Ovary (tissue), 9 donors: ENCODE data around the gene CEP128. TPM values are rescaled to one million over a fixed set of nuclear protein-coding genes. Genes with fewer than 3 reads are reported as not detected.

Experiments used
- DNase-seq, 5 donors: peaks; one replicate each; pipeline ENCODE4 v3.0.0-alpha.2; 2019 to 2020
- H3K27ac ChIP-seq, 2 donors: fragments of 200-600 bp; one replicate each; pipeline versions ENCODE4 v1.5.1 to v1.8.0; 2019 to 2022
- H3K27me3 ChIP-seq: fragments of 200-600 bp; one replicate; pipeline ENCODE4 v1.8.0; 2022
- H3K36me3 ChIP-seq: fragments of 200-600 bp; sonication (generic); one replicate; pipeline ENCODE4 v1.5.1; 2019
- H3K4me1 ChIP-seq: one replicate; pipeline ENCODE4 v1.8.1; 2013; ENCODE audit warnings: mild to moderate bottlenecking, moderate library complexity; ENCODE audit not compliant: insufficient read depth
- H3K4me3 ChIP-seq: fragments of 200-600 bp; sonication (generic); one replicate; pipeline ENCODE4 v1.5.1; 2017
- H3K9me3 ChIP-seq, 2 donors: fragments of 200-600 bp in 1 of 2; sonication (generic) in 1 of 2; one replicate each; pipeline versions ENCODE4 v1.5.1 to v1.8.1; 2013 to 2019; ENCODE audit warnings: mild to moderate bottlenecking in 1 of 2, moderate library complexity in 1 of 2
- CTCF ChIP-seq, 3 donors: fragments of 450-650 bp in 2 of 3; fragments of 200-600 bp in 1 of 3; IDR thresholded peaks; one replicate each; pipeline versions ENCODE4 v1.5.1 to v1.8.0; 2016 to 2022; ENCODE audit warnings: antibody characterized with exemption in 3 of 3, mild to moderate bottlenecking in 1 of 3
- EP300 ChIP-seq: sonication (generic); formaldehyde crosslinking; IDR thresholded peaks from one replicate; pipeline ENCODE4 v1.6.1; 2017; ENCODE audit warnings: antibody characterized with exemption
- POLR2A ChIP-seq: fragments of 450-650 bp; IDR thresholded peaks from one replicate; pipeline ENCODE4 v1.6.1; 2017; ENCODE audit warnings: antibody characterized with exemption, mild to moderate bottlenecking, moderate library complexity
- WGBS, 3 donors: extraction: QIAGEN DNeasy Blood & Tissue Kit in 1 of 3; methylation state at CpG; one replicate each; pipeline versions ENCODE4 v1.1.5 to v1.1.7; 2013 to 2017; 5-methylcytosine and 5-hydroxymethylcytosine counted together
- intact Hi-C, 4 donors: fragments of 100-400 bp; cut with DNase I; formaldehyde crosslinking; loops; one replicate each; pipeline versions ENCODE4 v1.11.0 to v1.15.1; 2022 to 2023
- polyA plus RNA-seq, 2 donors: library from polyadenylated mRNA; stranded (reverse); fragments of 200-250 nt in 1 of 2; fragments of 350-450 nt in 1 of 2; fragmentation: Illumina TruSeq in 1 of 2; extraction: RNeasy Lipid Tissue Mini Kit (QIAGEN cat#74804) in 1 of 2; gene quantifications; one replicate each; pipeline ENCODE4 v1.2.3, GENCODE V29; 2013 to 2014
- total RNA-seq, 7 donors: library from RNA; depleted of rRNA in 2 of 7; stranded (reverse); fragments of >200 nt in 2 of 7; fragmentation: NEBNext Ultra II Directional in 3 of 7; extraction: Animal tissue kit (Norgen Biotek cat#: 25700) in 3 of 7; gene quantifications; one replicate each; pipeline versions ENCODE4 v1.1.0 to v1.2.4, GENCODE V29; 2016 to 2023
- donor health status: DM: no; HTN: no; CAD: no; lungs with moderate emphysema.
- donor health status: DM: no; HTN: no; CAD: no.
- donor health status: Bipolar disorder and iron deficiency.
- donor health status: DM: yes; HTN: yes; CAD: no.
- donor health status: DM: no; HTN: no; CAD: no.
- donor health status: DM: yes; HTN: yes; CAD: no.

Gene CEP128
- total and polyA plus RNA-seq, 9 donors = 1.5 to 14.3 (median 6.4) TPM

DNA sequence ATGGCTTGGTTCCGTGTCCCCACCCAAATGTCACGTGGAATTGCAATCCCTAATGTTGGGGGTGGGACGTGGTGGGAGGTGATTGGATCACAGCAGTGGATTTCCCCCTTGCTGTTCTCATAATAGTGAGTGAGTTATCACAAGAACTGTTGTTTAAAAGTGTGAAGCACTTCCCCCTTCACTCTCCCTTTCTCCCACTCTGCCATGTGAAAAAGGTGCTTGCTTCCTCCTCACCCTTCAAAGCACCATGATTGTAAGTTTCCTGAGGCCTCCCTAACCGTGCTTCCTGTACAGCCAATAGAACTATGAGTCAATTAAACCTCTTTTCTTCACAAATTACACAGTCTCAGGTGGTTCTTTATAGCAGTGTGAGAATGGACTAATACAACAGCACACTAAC is 5.3 kb upstream of the CEP128 start:
- DNase-seq = no peak
- 61 to 78% (median 65%) methylated on average over 4 of the region's 4 CpGs for WGBS, 3 donors
- no peaks in the 10 kb centered on the region for H3K36me3 ChIP-seq
- H3K9me3 ChIP-seq = no peaks in the 10 kb centered on the region
- TF ChIP-seq EP300 (no peak), CTCF (IDR thresholded peaks at IDR 0.05) (no peak), POLR2A (no peak)
- H3K27me3 ChIP-seq = no peaks in the 10 kb centered on the region
- no peaks in the 10 kb centered on the region for H3K4me1 ChIP-seq
- intact Hi-C loops = no loop called here
- no peak overlapping the region for H3K4me3 ChIP-seq
- no peak overlapping the region for H3K27ac ChIP-seq

DNA sequence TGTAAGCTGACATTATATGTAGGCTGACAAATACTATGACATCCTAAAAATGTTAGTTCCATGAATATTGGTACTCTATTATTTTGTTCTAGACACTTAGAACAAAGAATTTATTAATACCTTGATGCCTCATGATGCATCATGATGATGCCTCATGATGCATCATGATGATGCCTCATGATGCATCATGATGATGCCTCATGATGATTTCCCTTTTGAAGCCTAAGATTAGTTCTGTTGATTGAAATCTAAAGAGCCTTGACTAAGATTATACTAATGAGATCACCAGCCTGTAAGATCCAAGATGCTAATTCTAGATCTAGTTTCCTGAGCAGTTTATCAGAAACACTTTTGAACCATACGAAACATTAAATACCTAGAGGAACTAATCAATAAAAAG is 4.6 kb upstream of the CEP128 start:
- Histone ChIP-seq H3K27me3 (no peaks in the 10 kb centered on the region), H3K36me3 (no peaks in the 10 kb centered on the region), H3K4me1 (no peaks in the 10 kb centered on the region), H3K4me3 (no peak overlapping the region), H3K27ac (no peak overlapping the region), H3K9me3 (no peaks in the 10 kb centered on the region)
- no peak for DNase-seq
- no peak for TF ChIP-seq EP300
- TF ChIP-seq CTCF (IDR thresholded peaks at IDR 0.05) = no peak
- TF ChIP-seq POLR2A = no peak
- WGBS, 3 donors = 91 to 92% (median 91%) methylated on average over 1 of the region's 1 CpG
- intact Hi-C loops = no loop called here

DNA sequence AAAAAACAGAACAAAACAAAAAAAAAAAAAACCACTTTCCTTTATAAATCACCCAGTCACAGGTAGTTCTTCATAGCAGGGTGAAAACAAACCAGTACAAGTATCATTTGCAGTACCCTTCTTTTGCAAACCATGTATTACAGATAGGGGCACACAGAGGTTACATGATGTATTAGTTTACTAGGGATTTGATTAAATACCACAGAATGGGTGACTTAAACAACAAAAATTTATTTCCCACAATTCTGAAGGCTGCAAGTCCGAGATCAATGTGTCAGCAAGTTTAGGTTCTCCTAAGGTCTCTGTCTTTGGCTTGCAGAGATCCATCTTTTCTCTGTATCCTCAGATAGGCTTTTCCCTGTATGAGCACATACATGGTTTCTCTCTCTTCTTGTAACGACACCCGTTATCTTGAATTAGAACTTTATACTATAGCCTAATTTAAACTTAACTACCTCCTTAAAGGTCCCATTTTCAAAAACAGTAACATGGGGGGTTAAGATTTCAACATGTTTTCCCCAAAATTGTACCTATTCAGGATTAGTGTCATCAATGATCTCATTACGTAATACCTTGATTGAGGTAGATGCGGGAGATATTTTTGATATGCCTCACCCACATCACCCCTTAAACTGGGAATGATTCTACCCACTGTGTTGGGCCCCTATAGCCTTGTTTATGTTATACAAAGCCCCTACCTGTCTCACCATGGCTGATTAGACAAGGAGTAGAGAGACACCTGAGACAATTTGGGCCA is 3.5 kb upstream of the CEP128 start:
- Histone ChIP-seq H3K27me3 (no peaks in the 10 kb centered on the region), H3K27ac (no peak overlapping the region), H3K4me3 (no peak overlapping the region), H3K36me3 (no peaks in the 10 kb centered on the region), H3K4me1 (no peaks in the 10 kb centered on the region), H3K9me3 (no peaks in the 10 kb centered on the region)
- TF ChIP-seq CTCF (IDR thresholded peaks at IDR 0.05) (no peak), POLR2A (no peak), EP300 (no peak)
- intact Hi-C loops = no loop called here
- WGBS, 3 donors = 78 to 83% (median 79%) methylated on average over 5 of the region's 5 CpGs
- no peak for DNase-seq

DNA sequence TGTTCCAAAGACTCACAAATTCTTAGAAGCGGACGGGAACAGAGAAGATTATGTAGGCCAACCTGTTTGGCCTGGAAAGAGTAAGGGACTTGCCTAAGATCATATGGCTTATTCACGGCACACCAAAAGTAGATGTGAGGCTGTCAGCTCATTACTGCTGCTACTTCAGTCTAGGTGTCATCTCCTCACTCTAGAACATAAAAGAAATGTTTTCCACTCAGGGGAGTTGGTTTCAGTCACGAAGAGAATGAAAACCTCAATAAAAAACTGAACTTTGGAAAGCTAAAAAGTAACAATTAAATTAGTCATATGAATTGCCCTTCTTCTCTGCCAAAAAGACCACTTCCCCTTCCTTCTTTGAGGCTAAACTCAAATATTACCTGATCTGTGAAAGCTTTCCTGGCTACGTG is 658 bp upstream of the CEP128 start:
- Histone ChIP-seq H3K36me3 (no peaks in the 10 kb centered on the region), H3K4me3 (peak overlapping the region; percentile 77), H3K4me1 (no peaks in the 10 kb centered on the region), H3K27ac (peak overlapping the region in 1 of 2 donors; percentile 58), H3K9me3 (no peaks in the 10 kb centered on the region), H3K27me3 (no peaks in the 10 kb centered on the region)
- intact Hi-C loops = no loop called here
- TF ChIP-seq POLR2A (no peak), CTCF (IDR thresholded peaks at IDR 0.05) (no peak), EP300 (no peak)
- 38 to 54% (median 42%) methylated on average over 5 of the region's 5 CpGs for WGBS, 3 donors
- DNase-seq = no peak
